GM18519 (cell line): ENCODE measurements around the gene IP6K1.
"Not testable (repeated sequence)": the region's sequence is repeated elsewhere in the genome, so short reads cannot be mapped to it uniquely, and the experiment has no call there.

Source experiments
- ATAC-seq: cut with Tn5 transposase; IDR thresholded peaks from one replicate; pipeline ENCODE4 v1.9.1; 2021; ENCODE audit warnings: mild to moderate bottlenecking, moderate library complexity; ENCODE audit not compliant: unreplicated experiment, low FRiP score

Gene IP6K1

DNA sequence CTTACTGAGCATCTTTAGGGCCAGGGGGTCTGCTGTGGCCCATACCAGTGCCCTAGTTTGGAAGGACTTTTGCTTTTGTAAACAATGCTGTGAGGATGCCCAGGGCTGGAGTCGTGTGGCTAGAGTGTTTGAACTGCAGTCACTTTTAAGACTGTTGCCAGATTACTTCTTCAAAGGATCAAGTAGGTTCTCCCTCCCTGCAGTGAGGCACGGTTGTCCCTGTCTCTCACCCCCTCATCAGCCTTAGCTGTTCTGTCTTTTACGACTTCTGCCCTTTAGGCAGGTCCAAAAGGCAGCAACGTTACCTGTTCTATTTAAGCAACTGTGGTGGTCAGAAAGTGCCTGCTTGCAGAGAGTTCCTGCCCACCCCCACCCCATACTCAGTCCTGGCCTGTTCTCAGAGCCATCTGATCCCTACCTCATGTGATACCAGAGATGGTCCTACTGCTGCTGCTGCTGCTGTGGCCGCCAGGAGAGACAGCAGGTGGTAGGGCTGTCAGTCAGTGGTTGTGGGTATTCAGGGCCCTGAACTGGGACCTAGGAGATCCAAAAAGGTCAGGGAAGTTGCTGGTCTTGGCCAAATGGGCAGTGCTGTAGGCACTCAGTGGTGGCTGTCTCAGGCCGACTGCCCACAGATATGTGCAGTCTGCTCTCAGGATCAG is 91.8 kb downstream of the IP6K1 start:
- ATAC-seq = not testable (repeated sequence)

DNA sequence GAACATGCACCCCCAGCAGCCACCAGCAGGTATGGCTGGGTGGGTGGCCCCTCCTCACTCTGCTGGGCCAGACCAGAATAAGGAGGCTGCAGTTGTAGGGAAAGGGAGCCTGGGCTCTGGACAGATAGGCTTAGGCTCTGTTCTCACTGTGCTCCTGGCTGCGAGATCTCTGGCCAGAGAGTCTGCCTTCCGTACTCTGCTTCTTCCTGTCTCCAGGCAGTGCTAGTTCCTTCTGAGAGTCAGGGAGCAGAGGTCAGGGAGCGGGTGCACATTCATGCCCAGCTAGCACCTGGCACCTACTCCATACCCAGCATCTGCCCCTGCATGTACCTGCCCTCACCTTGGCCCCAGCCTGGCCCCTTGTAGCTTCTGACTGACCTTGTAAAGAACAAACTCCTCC is 94.9 kb downstream of the IP6K1 start:
- ATAC-seq = not testable (repeated sequence)

DNA sequence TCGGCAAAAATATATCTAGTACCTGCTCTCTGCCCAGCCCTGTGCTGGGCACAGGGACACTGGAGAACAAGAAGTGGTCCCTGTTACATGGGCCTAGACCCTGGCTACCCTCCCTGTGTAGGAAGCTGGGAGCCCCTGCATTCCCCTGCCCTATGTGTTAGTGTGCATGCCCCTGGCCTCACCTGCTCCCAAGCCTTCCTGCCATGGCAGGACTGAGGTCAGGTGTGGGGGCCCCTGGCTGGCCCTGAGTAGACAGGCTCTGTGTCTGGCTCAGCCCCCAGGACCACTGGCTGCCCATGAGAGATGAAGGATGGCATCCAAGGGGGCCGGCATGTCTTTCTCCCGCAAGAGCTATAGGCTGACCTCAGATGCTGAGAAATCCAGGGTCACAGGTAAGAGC is 95.5 kb downstream of the IP6K1 start:
- ATAC-seq = not testable (repeated sequence)

DNA sequence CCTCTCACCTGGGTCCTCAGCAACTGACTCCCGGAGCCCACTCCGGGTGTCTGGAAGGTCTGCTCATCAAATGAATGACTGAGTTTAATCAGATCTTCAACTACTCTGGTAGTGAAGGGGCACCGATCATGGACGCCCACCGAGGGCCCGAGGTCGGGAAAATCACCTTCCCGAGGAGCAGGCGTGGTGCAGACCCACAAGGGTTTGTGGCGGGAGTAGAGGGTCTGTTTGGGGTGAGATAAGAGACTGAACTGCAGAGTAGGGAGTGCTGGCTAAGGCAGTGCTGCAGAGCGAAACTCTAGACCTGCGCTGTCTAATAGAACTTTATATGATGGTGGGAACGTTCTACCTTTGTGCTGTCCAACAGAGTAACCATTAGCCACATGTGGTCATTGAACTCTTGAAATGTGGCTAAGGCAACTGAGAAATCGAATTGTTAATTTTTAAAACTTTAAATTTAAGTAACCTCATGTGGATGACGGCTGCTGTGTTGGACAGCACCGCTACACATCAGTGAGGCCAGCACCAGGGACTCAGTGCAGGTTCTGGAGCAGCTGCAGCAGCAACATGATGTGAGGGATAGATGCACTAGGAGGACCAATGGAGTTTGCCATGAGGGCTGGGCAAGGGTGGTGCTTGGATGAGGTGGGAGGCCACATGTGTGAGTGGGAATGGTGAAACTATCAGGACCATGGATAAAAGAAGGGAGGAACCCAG is 96.3 kb downstream of the IP6K1 start:
- ATAC-seq = not testable (repeated sequence)

DNA sequence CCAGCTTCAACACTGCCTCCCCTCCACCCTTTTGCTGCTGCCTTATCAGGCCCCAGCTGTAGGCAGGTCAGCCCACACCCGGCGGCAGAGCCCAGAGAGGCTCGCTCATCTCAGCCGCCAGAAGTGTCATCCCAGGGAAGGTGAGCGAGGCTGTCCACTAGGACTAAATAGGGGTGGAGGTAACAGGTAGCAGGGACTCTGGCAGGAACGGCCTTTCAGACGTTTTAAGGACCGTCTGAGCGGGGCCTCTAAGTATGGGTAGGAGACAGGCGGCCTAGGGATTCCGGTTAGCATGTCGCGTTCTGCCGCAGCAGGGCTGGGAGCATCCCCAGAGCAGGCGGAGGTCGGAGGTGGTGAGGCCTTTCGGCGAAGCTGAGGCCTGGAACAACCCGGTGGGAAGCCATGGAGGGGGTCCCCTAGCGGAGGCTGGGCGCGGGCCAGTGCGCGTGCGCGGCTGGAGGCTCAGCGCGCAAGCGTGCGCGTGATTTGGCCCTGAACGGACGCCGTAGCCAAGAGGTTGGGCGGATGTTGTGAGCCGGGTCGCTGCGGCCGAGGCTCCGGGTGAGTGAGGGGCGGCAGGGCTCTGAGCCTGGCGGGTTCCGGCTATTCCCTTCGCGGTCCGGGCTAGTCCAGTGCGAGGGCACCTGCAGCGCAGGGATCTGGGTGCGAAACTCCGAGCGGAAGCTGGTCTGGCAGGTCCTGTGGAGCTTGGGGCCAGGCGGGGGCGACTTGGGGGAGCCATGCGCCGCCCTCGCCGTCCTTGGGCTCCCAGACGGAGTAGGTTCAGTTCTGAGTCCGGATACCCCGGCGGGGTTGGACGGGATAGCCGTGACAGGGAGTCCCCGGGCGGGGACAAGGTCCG is 97.1 kb downstream of the IP6K1 start, which contains the start of the genes MST1 and RNF123:
MST1 (minus strand) TSS at position 429 of the 862 bp plus-strand sequence. CDS start 783 bp downstream, outside the sequence.
RNF123 (plus strand) TSS at position 512 of the 862 bp plus-strand sequence. CDS start 1,609 bp downstream, outside the sequence.
- no peak for ATAC-seq

DNA sequence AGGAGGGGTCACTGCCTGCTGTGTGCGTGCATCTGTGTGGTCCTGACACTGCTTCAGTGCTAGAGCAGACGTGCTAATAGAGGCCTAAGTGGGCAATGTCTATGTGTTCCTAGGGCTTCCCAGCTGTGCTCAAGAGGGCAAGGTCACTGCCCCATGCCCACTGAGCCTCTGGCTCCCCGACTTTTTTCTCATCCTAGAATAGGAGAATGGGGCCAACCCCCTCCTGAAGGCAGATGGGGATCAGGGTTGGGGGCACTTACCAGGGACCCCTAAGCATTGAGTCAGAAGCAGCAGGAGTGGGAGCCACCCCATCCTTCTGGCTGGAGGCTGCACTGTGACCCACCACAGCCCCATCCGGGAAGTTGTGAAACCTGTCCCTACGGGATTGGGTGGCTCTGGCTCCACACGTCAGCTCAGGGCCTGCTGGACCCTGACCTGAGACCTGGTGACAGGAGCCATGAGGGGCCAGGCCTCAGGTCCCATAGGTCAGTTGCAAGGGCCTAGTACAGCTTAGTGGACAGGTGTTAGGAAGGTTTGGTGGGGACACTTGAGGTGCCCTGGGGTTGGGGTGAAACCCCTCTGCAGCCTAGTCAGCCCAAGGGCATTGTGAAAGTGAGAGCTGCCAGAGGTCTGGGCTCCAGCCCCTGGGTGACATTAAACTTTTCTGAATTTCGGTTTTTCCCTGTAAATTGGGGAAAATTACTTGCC is 97.8 kb downstream of the IP6K1 start:
- ATAC-seq = not testable (repeated sequence)

DNA sequence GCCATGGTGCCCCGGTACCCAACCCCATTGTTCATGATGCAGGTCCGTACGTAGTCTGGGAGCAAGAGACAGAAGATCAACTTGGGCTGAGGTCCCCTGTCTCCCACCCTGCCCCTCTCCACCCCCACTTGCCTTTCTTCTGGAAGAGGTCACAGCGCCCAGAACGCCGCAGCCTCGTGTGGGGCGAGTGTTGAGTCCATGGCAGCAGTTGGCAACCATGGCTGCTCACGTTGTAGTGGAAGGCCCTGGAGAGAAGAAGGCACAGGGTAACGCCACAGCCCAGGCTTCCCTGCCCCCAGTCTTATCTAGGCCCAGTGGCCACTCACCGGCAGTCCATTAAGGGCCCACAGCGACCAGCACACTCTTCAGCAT is 98.9 kb downstream of the IP6K1 start:
- ATAC-seq = not testable (repeated sequence)

DNA sequence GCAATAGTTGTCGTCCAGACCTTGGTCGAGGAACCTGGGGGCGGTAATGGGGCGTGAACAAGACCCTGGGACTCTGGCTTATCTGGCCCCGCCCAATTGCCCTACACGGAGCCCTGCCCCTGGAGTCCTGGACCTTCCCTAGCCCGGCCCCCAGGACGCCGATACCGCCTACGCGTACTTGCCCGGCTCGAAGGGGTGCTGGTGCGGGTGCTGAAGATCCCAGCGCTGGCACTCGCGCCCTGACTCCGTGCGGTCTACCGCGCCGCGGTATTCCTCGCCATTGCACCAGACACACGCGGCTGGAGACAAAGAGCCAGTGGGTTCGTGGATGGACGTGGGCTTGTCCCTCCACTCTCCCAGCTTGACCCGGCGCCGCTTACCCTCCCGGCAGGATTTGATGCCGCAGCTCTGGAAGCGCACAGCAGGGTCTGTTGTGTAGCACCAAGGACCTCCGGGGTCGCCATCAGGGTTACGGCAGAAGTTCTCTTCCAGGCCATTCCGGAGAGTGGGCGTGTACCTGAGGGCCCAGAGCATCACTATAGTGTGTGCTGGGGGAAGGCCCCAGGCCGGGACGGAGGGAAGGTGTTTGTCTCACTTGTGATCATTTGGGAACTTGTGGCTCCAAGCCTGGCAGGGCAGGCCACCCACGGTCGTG is 99.4 kb downstream of the IP6K1 start:
- ATAC-seq = not testable (repeated sequence)

DNA sequence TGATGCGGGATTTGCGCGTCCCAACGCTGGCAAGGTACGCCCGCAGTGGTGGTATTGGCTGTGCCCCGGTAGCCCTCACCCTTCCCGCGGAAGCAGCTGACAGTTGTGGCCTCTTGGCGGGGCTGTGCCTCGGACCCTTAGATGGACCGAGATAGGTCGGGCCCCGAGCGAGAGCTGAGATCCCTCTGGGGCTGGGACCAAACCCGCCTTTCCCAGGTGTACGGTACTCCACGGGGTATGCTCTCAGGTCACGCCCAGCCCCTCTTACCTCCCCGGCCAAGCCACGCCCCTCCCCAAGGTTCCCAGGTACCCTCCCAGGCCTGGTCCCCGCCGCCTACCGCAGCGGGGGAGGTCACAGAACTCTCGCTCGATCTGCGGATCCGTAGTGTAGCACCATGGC is 100.0 kb downstream of the IP6K1 start:
- ATAC-seq = not testable (repeated sequence)

DNA sequence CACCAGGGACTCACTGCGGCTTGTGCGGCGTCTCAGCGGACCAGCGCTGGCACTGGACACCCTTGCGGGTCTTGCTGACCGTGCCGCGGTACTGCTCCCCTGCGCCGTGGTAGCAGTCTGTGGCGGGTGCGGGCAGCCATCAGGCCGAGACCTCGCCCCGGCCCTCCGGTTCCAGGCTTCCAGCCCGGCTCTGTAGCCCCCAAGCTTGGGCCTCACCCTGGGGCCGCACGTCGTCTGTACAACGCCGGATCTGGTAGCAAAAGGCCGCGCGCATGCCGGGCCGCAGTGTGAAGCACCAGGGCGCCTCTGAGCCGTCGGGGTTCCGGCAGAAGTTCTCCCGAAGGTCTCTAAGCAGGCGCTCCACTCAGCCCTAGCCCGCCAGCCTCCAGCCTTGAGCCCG is 100.5 kb downstream of the IP6K1 start:
- not testable (repeated sequence) for ATAC-seq

DNA sequence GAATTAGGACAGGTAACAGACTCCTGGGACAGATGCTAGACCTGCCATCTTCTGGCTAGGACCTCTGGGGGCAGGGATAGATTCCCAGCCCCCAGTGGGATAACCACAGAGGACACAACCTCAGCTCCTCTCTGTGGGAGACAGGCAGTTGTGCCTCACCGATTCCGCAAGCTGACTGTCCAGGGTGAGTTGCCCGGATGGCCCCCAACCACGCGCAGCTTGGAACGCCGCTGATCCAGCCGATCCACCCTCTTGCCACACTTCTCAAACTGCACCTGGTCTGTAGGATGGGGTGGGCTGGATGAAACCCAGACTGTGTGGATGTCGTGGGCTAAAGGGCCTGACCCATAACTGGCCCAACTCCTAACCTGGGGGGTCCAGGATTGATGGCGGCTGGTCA is 101.2 kb downstream of the IP6K1 start:
- not testable (repeated sequence) for ATAC-seq

DNA sequence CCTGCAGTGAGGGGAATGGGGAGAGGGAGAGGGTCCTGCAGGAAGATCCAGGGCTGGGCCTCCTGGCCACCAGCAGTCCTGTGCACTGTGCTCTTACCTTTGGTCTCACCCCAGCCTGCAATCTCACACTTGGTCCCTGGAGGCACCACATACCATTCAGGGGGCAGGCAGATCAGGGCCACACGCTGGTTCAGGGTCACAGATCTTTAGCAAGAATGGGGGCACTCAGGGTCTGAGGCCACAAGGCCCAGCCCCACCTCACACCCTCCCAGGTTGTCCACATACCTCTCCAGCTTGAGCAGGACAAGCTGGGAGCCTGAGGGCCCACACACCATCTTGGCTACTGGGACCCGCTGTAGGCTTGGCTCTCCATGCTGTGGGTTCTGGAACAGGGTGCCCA is 101.9 kb downstream of the IP6K1 start:
- ATAC-seq = not testable (repeated sequence)

DNA sequence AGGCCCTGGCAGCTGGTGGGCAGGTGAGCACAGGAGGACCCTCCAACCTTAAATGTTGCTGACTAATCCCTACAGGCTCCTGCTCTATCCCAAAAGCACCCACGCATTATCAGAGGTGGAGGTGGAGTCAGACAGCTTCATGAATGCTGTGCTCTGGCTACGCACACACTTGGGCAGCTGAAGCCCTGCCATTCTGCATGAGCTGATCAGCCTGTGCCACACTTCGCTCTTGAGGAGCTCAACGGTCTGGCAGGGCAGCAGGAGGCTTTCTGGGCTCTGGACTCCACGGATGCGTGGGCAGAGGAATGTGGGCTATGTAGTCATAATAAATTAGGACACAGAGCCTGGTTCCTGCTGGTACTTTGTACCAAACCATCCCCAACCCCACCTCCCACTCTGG is 103.2 kb downstream of the IP6K1 start:
- no peak for ATAC-seq

DNA sequence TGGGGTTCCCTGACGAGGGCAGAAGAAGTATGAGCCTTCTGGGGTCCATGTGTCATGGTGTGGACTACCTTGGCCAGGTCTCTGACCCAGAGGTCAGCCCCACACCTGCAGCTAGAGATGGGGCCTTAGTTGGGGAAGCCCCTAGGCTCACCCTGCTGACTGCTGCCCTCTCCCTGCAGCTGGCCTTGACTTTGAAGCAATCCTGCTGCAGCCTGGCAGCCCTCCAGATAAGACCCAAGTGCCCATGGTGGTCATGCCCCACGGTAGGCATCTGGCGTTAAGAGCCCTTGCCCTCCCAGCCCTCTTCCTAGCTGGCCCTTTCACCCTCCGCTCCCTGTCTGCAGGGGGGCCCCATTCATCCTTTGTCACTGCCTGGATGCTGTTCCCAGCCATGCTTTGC is 104.8 kb downstream of the IP6K1 start:
- ATAC-seq = no peak

DNA sequence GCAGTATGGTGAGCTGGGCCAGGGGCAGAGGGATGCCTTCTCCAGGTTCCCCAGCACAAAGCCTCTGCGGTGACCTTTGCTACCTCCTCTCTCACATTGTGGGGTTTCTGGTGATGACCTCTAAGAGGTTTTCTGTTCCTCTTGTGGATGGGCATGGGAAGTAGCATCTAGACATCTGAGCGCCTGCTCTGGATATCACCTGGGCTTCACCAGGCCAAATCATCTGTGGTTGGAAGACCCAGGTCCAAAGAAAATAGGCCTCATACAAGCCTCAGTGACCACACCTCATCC is 105.2 kb downstream of the IP6K1 start:
- no peak for ATAC-seq

DNA sequence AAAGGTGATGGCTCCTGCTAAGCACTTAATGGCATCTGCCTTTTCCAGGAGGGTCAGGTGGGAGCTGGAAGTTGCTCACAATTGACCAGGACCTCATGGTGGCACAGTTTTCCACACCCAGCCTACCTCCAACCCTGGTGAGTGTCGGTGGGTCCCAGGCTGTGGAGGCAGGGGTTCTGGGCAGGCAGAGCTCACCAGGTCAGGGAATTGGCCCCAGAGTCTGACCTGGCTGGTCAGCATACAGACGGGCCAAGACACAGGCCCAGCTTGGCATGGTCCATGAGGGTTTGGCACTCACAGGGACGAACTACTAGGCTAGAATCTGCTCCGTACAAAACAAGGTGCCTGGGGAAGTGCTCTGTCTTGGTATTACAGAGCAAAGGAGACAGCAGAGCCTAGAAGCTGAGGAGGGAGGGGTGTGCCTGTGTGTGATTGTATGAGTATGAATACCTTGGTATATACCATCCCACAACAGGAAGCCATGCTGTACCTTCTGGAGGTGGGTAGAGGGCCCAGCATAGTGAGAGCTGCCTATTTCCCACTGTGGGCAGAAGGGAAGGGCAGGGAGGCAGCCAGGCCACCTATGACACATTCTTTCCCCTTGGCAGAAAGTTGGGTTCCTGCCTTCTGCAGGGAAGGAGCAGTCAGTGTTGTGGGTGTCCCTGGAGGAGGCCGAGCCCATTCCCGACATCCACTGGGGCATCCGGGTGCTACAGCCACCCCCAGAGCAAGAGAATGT is 105.7 kb downstream of the IP6K1 start:
- ATAC-seq = no peak

DNA sequence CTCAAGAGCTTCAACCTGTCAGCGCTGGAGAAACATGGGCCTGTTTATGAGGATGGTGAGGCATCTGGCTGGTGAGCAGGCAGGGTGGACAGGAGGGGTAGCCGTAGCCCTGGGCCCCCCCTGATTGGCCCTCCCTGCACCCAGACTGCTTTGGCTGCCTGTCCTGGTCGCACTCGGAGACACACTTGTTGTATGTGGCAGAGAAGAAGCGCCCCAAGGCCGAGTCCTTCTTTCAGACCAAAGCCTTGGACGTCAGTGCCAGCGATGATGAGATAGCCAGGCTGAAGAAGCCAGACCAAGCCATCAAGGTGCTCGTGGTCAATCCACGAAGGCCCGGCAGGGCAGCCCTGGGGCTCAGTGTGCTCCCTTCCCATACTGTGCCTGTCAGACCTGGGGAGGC is 110.4 kb downstream of the IP6K1 start:
- ATAC-seq = no peak

DNA sequence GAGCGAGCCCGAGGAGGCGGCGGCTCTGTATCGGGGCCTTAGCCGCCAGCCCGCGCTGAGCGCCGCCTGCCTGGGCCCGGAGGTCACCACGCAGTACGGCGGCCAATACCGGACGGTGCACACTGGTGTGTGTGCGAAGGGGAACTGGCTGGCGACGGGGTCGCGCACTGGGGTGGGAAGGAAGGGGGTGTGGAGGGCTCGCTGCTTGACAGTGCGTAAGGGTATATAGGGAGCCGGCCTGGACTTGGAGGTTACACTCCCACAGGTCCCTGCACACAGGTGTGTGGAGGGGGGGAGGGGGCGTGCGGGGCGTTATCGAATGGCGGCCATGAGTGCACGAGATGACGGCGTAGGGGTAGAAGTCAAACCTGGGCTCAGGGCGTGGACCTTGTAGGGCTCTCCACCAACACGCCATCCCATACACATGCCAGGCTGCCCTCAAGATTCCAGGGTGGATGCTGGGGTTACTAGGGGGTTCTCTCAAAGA is 111.8 kb downstream of the IP6K1 start:
- ATAC-seq = peak; percentile 22
